SHP77 treated with DMSO at 0.1 percent for 48 hours (cell line): ENCODE measurements around the gene BIVM.
"Not testable (repeated sequence)": the region's sequence is repeated elsewhere in the genome, so short reads cannot be mapped to it uniquely, and the experiment has no call there.

Experiments used
- DNase-seq: peaks from one replicate; lab custom pipeline; 2025; lab: John Stamatoyannopoulos, UW

Gene BIVM, protein sequence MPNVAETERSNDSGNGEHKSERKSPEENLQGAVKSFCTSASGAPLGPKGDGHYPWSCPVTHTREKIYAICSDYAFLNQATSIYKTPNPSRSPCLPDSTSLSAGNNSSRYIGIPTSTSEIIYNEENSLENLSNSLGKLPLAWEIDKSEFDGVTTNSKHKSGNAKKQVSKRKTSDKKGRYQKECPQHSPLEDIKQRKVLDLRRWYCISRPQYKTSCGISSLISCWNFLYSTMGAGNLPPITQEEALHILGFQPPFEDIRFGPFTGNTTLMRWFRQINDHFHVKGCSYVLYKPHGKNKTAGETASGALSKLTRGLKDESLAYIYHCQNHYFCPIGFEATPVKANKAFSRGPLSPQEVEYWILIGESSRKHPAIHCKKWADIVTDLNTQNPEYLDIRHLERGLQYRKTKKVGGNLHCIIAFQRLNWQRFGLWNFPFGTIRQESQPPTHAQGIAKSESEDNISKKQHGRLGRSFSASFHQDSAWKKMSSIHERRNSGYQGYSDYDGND

DNA sequence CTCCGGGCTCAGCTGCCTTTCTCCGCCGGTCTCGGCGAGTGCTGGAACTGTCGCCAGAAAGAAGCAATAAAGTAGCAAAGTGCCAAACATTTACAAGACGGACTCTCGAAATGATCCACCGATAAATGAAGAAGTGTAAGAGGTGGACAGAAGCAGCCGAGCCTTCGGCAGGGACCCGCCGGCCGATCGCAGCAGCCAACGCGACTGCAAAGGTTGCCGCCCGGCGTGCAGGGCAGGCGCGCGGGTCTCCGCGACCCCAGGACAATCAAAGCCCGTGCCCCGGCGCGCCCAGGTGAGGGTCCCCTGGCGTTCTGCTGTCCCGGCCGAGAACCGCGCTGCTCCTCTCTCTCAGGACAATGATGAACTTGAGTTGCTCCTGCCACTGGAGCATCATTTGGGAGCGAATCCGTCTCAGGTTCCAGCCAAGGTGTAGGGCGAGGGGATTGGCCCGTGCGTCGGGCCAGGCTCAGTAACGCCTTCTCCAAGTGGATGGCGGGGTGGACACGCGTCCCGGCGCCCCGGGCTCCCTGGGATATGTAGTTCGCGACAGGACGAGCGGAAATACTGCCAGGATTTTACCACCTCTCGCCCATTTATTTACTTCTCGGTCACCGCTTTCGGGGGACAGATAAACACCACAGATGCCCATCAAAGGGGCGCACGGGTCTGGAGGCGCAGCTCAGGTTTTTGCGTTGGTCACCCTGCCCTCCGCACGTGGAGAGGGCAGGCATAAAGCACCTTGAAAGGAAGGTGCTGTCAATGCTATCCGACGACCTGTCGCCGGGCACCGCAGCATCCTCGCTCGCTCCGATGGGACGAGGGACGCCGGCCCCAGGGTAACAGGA is at the start of gene BIVM, which contains the start of gene POGLUT2:
Gene BIVM (plus strand): TSS at position 539 of the 845 bp plus-strand sequence. CDS start 8,149 bp downstream, outside the sequence.
Gene POGLUT2 (minus strand): TSS at position 396 of the 845 bp plus-strand sequence. CDS start 306 bp downstream, at position 90.
- DNase-seq = peak; percentile 94

DNA sequence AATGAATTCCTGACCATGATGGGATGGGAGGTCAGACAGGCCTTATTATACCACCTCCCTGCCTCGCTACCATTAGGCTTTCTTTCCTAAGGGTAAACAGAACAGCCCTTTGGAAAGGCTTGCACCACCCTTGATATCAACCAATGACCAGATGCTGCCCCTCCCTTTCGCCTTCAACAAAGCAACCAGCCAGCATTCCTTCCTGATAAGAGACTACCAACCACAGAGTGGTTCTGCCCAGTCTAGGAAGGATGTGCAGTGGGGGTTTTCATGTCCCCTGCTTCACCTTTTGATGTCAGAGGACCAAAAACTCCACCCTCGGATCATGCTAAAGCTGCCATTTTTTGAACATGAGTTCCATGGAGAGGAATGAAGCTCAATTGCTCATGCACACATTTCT is 47.0 kb upstream of the BIVM start:
- DNase-seq = no peak

DNA sequence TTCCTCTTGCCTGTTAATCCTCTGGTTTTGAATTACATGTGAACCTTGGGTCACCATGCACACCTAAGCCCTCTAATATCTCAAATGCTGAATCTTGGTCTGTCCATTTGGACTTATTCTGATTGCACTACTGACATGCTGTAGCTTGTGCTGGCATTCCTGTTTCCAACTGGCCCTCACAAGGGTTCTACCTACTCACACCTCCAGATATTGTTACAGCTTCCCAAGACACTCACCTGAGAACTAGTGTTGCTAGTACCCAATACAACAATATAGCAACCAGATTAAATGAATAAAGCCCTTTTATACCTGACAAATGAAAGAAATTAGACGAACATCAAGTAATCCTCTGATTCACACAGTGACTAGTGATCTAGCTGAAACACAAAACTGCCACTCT is 41.9 kb upstream of the BIVM start:
- no peak for DNase-seq

DNA sequence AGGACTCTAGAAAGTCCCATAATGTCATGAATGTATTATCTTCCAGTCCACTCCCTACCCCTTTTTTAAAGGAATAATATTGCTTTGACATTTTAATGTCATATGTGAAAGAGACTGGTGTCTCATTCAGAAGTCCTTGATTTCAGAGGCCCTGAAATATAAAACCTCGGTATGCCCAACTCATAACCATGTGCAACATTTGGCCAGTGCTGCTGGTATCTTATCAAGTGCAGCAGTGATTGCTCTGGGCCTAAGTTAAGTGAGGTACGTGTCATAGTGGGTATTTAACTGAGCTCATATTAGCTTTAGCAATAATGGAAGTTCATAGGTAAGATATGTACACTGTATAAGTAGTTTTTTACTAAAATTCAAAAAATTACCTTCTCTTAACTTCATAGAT is 40.1 kb upstream of the BIVM start:
- DNase-seq = no peak

DNA sequence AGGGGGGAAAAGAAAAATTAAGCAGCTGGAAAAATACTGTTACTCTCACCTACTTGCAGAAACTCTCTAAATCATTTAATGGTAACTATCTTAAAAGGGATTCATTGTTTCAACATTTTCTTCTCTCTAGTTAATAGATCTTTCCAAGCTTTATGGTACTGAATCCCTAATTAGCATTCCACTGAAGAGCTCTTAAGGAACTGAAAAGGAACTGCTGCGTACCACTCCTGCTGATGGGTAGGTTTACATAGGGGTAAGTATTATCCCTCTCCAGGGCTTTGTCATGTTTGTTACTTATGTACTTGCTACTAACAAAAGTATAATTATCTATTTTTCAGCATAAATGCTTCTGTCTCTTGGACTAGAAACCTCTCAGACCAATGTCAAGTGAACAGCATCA is 37.8 kb upstream of the BIVM start:
- DNase-seq = no peak

DNA sequence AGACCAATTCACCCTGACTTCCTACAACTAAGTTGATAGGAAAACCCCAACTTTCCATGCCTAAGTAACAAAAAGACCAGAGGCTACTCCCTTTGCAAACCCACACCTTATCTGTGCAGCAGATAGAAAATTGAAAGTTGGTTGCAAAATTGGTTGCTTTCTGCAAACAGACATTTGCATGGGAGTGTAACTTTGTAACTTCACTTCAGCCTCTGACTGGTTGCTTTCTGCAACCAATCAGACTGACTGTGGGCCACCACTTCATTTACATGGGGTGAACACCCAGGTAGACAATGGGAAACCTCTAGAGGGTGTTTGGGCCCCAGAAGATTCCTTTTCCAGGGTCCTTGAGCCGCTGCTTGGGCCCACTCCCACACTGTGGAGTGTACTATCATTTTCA is 35.2 kb upstream of the BIVM start:
- no peak for DNase-seq

DNA sequence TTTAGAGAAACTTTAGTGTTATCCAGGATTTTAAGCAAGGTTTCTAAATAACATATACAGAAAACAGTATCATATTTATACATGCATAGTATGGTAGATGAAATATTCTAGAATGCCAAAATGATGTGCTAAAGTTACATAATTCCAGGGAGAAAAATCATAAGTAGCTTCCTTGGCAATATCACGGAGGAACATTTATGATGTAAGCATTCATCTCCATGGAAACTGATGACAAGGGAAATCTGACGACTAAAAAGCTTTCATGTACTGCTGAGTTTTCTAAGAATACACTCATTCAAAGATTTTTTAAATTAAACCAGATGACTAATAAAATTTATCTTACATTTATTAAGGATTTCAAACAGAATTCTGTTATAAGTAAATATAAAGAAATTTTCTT is 30.0 kb upstream of the BIVM start:
- DNase-seq = no peak

DNA sequence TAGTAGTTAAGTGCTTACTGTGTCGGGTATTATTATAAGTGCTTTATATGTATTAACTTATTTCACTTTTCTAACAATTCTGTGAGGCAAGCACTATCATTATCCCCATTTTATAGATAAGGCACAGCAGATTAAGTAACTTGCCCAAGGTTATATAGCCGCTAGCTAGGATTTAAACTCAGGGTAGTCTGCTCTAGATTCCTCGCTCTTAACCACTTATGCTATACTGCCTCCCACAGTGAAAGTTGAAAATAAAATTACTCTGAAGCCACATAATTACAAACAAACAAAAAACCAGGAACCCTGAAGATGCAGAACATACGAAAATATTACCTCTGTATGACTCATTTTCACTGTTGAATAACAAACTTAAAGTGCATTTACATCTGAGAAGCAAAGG is 29.2 kb upstream of the BIVM start:
- DNase-seq = no peak

DNA sequence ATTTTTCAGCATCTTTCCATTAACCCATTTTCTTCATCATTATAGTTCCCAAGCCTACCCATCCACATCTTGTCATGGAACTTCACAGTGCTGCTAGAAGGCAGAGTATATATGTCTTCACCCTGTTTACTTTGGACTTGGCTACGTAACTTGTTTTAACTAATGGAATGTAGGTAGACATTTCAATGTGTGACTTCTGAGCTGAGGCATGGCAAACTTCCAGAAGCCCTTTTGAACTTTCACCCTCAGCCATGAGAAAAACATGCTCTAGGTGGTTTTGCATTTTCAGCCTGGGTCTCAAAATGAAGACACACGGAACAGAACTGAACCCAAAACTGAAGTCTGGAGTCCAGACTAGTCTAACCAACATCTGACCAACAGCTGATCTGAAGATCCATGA is 28.5 kb upstream of the BIVM start:
- DNase-seq = no peak

DNA sequence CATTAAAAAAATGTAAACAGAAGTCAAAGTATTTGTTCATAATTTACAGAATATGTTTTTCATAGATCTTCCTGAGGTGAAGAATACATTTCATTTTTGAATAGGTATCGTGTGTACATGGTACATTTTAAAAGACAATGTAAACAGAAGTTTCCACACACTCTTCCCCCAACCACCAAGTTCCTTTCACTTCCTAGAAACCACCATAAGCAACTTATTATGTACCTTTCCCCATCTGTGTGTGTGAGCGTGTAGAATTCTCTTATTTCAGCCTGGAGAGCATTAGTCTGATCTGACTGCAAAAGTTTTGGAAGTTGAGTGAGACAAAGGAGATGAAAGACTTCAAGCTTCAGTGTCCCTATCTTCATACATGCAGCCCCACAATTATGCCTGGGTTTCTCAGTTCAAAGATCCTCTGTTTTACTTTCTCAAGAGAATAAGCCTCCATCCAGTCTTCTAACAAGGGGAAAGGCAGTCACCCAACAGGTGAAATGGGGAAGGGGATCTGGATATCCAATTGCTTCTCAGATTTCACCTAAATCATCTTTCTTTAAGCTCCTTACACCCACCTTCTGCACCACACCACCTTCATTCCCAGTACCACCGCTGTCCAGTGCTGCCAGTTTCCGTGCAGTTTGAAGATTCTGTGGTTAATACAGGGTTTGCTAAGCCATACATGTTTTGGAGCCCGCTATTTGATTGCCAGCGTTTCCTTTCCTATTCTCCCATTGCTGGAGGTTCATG is 27.4 kb upstream of the BIVM start:
- DNase-seq = no peak

DNA sequence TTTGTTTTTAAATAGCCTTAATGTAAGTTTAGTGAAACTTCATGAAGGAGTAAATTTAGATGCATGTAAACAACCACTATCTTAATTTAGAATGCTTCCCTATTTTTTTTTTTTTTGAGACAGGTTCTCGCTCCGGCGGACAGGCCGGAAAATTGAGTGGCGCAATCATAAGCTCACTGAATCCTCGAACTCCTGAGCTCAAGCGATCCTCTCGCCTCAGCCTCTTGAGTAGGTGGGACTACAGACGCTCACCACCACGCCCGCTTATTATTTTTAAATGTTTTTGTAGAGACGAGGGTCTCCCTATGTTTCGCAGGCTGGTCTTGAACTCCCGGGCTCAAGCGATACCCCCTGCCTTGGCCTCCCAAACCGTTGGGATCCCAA is 26.9 kb upstream of the BIVM start:
- DNase-seq = no peak

DNA sequence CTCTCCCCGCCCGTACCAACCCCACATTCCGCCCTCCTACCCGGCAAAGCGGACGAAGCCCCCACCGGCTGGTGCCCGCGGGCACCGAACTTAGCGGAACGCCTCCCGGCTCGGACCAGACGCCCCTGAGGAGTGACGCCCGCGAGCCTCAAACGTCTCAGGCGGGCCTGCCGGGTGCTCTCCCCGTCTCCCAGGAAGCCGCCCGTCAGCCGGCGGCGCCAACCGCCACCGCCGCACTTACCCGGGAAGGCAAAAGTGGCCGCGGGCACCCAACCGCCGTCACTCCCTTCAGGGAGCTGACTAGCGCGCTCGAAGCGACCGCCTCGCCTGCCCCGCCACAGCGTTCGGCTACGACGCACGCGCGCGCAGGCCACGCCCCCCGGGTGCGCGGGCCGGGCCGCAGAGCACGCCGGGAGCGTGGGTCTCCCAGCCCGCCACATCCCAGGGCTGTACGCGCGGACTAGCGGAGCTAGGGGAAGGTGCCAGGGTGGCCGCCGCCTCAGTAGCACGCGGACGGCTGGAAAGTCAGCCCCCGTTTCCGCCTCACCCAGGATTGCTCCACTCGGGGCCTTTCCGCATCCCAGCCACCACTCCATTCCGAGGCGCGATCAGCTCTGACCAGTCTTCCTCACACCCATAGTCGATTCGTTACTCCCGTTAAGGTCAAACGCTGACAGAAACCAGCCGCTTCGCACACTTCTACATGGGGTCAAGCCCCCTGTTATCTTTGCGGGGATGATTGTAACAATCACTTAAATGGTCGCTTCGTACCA is 25.3 kb upstream of the BIVM start, which contains the start of gene TEX30:
Gene TEX30 (minus strand): TSS at position 346 of the 773 bp plus-strand sequence. CDS start 3,760 bp downstream, outside the sequence.
- DNase-seq = peak; percentile 89

DNA sequence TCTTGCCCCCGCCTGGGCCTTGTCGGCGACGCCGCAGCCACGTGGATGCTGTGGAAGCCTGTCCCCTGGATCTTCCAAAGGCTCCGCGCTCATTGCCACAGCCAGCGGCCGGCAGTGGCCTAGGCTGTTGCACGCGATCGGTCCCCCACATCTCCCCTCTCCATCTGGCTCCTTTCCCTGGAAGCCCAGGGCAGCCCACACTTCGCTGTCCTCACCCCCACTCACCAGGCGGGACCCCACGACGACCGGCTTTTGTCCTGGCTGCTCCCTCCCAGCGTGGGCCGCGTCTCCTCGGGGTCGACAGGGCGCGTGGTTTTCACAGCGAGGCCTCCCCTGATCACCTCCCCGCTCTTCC is 24.7 kb upstream of the BIVM start:
- DNase-seq = no peak

DNA sequence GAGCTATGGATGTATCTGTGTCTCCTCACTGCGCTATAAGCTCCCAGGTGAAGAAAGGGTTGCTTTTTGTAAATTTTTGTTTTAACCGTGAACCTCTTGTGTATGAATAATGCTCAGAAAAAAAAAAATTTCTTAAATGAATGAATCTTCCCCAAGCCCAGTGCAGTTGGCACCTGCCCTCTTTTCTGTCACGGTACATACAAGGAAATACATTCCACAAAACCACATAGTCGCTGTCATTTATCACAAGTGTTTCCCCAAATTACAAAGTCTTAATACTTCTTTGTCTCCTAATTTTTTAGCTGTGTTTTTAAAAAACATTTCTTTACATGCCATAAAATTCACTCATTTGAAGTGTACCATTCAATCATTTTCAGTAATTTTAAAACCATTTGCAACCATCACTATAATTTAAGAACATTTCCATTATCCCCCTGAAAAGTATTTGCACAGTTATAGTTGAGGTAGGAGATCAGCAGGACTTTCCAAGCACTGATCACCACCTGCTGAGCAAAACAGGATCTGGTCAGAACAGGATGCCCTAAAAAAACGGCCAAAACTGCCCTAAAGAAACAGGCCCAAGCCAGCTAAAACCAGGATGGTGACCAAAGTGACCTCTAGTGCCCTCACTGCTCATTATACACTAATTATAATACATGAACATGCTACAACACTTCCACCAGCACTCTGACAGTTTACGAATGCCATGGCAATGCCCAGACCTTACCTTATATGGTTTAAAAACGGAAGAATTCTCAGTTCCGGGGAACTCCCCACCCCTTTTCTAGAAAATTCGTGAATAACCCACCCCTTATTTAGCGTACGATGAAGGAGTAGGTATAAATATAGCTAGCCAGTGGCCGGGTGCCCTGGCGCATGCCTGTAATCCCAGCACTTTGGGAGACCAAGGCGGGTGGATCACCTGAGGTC is 24.1 kb upstream of the BIVM start:
- no peak for DNase-seq

DNA sequence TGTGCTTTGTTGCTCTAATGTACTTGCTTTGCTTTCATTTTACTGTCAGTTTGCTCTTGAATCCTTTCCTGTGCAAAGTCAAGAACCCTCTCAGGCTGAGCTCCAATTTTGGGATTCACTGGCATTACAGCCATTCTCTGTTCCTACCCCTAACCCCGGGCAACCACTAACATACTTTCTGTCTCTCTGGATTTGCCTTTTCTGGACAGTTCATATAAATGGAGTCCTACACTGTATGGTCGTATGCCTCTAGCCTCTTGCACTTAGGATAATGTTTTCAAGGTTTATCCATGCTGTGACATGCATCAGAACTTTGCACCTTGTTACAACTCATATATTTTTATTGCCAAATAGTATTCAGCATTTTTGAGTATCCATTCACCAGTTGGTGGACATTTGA is 22.6 kb upstream of the BIVM start:
- DNase-seq = no peak

DNA sequence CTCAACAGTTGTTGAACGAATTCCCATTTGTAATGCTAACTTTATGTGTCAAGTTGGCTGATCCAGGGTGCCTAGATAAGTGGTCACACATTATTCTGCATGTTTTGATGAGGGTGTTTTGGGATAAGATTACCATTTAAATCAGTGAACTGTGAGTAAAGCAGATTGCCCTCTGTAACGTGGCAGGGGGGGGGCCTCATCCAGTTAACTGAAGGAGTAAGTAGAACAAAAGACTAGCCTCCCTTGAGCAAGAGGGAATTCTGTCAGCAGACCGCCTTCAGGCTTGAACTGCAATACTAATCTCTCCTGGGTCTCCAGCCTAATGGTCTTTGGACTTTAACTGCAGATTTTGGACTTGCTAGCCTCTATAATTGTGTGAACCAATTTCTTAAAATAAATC is 21.2 kb upstream of the BIVM start:
- DNase-seq = no peak

DNA sequence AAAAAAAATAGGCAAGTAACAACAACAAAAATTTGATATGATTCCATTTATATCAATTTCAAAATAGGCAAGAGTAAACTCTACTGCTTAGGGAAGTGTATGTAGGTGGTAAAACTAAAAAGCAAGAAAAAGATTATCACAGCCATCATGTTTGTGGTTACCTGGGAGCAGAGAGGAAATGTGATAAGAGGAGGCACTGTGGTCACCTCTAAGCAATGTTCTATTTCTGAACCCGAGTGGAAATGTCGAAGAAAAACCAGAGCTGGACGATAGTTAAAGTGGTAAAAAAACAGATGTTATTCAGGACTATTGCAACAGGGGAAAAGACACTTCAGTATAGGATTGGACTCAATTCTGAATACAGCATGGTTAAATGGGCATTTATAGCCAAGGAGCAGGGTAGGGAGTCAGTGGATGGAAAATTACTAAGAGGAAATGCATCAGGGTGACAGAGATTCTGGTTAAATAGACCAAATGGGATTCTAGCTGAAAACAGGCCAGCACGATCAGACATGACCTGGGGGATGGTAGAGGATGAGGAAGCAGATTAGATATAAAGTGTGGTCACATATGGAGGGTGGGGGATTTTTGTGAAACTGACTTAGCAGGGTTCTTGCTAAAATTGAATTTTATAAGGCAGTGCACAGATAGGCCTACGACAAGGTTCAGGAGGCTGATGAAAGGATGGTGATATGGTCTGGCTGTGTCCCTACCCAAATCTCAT is 19.3 kb upstream of the BIVM start:
- DNase-seq = no peak

DNA sequence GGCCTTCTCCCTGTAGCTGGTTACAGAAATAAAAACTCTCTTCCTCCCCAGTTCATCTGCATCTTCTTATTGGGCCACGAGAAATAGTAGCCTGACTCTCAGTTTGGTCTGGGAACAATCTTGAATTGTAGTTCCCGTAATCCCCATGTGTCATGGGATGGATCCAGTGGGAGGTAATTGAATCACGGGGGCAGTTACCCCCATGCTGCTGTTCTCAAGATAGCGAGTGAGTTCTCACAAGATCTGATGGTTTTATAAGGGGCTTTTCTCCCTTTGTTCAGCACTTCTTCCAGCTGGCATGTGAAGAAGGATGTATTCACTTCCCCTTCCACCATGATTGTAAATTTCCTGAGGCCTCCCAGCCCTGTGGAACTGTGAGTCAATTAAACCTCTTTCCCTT is 18.3 kb upstream of the BIVM start:
- not testable (repeated sequence) for DNase-seq

DNA sequence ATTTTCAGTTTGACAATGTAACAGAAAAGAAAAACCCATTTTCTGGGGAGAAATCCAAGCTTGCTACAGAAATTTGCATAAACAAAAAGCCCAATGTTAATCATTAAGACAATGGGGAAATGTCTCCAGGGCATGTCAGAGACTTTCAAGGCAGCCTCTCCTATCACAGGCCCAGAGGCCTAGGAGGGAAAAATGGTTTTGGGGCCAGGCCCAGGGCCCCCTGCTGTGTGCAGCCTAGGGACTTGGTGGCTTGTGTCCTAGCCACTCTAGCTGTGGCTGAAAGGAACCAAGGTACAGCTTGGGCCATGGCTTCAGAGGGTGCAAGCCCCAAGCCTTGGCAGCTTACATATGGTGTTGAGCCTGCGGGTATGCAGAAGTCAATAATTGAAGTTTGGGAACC is 17.3 kb upstream of the BIVM start:
- no peak for DNase-seq

DNA sequence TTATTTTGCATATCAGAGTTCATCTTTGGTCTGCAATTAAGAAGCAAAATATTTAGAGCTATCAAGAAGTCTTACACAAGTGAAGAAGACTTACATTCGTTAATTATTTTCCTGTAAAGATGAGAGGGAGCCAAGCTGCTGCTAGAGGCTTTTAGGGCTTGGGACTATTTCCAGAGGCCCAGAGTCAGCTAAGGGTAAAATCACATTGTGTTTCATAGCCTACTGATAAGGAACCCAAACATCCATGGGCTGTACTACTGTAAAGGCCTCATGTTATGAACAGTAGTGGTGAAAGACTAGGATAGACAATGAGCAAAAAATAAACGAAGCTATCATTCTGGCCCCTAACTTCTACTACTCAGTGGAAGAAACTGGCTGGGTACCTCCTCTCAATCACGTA is 14.4 kb upstream of the BIVM start:
- no peak for DNase-seq
